Left kidney (tissue), 2 donors: ENCODE data around the gene TUBGCP3. TPM values are rescaled to one million over a fixed set of nuclear protein-coding genes. Genes with fewer than 3 reads are reported as not detected.

Experiments
- DNase-seq: peaks from one replicate; pipeline ENCODE4 v3.0.0-alpha.2; 2013
- polyA plus RNA-seq: library from polyadenylated mRNA; unstranded; fragments of 120-200 nt; gene quantifications from one replicate; pipeline ENCODE4 v1.2.1, GENCODE V29; 2013; ENCODE audit not compliant: insufficient read length

Gene TUBGCP3
- polyA plus RNA-seq, 1 donor = 41.9 TPM

GRCh38 chr13:112442483-112443090 is 145.4 kb downstream of the TUBGCP3 start:
- DNase-seq = peak; percentile 55

GRCh38 chr13:112441779-112442310 is 146.1 kb downstream of the TUBGCP3 start:
- DNase-seq = no peak

- DNase-seq = no peak
Observed at GRCh38 chr13:112441226-112441625, 146.7 kb downstream of the TUBGCP3 start.

DNA sequence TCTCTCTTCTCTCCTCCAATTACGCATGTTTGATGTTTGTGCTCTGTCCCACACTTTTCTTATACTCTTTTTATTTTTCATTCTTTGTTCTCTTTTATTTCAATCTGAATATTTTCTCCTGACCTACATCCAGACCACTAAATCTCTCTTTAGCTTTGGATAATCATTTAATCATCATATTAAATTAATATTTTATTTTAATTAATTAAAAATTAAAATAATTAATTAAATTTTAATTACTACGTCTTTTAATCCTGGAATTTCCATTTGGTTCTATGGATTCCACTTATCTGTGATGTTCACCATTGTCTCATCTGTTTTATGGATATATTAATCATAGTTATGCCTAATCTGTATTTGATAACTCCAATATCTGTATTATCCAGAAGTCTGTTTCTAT is 149.4 kb downstream of the TUBGCP3 start:
- no peak for DNase-seq

GRCh38 chr13:112438094-112438493 is 149.9 kb downstream of the TUBGCP3 start:
- no peak for DNase-seq

DNA sequence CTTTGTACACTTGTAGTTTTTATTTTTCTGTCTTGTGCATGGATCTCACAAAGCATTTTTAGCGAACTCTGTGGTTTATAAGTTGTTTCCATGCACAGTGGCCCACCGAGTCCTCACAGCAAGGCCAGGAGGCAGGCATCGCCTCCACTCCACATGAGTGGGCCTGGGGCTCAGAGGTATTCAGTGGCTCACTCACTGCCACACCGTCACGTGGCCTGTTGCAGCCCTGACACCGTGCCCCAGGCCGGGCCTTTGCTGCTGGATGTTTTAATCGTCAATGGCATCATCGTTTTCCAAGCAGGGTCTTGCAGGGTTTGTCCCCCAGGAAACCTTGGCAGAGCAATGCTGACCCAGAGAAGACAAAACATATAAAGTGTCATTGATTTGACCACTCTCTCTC is 152.0 kb downstream of the TUBGCP3 start:
- DNase-seq = no peak

Other genes with a start within 250 kb of the TUBGCP3 start
- gene SPACA7, start 211.8 kb downstream of the TUBGCP3 start, polyA plus RNA-seq = not detected
- 46.8 TPM for gene ATP11A, start 101.9 kb upstream of the TUBGCP3 start, polyA plus RNA-seq